ENCODE measurements around the gene SPPL2B.
"Not testable (repeated sequence)": the region's sequence is repeated elsewhere in the genome, so short reads cannot be mapped to it uniquely, and the experiment has no call there.

SPPL2B gene, protein sequence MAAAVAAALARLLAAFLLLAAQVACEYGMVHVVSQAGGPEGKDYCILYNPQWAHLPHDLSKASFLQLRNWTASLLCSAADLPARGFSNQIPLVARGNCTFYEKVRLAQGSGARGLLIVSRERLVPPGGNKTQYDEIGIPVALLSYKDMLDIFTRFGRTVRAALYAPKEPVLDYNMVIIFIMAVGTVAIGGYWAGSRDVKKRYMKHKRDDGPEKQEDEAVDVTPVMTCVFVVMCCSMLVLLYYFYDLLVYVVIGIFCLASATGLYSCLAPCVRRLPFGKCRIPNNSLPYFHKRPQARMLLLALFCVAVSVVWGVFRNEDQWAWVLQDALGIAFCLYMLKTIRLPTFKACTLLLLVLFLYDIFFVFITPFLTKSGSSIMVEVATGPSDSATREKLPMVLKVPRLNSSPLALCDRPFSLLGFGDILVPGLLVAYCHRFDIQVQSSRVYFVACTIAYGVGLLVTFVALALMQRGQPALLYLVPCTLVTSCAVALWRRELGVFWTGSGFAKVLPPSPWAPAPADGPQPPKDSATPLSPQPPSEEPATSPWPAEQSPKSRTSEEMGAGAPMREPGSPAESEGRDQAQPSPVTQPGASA

DNA sequence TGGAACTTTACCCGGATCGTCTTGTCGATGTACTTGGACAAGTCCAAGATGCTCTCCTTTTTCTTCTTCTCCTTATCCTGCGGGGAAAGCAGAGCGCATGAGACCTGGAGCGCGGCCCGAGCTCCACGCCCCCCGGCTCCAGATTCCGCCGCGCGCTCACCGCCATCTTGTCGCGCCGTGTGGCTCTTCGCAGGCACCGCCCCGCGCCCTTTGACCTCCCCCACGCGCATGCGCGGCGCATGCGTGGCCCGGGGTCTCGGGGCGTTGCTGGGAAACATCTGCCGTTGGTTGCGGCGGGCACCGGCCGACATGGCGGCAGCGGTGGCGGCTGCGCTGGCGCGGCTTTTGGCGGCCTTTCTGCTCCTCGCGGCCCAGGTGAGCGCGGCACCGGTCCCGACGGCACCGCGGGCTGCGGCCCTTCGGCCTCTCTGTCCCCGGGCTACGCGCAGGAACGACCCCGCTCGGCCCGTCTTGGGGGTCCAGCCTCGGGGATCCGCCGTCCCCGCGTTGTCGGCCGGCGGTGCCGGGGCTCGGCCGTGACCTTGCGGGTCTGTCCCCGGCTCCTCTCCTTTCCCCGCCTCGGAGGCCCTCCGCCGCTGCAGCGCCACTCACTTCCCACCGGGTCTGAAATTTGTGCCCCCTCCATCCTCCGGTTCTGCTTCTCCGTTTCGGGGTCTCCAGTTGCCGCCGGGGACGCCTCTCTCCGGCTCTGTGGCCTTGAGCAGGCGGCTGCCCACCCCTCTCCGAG is at the start of gene SPPL2B, which contains the start of gene LSM7:
SPPL2B (plus strand) TSS at position 284 of the 748 bp plus-strand sequence; CDS start at position 310, 26 bp downstream.
LSM7 (minus strand) TSS at position 186 of the 748 bp plus-strand sequence; CDS start at position 166, 20 bp downstream.
- in situ Hi-C loops (cut with MboI; ENCODE audit: low sequenced_read_pairs): no loop called here

DNA sequence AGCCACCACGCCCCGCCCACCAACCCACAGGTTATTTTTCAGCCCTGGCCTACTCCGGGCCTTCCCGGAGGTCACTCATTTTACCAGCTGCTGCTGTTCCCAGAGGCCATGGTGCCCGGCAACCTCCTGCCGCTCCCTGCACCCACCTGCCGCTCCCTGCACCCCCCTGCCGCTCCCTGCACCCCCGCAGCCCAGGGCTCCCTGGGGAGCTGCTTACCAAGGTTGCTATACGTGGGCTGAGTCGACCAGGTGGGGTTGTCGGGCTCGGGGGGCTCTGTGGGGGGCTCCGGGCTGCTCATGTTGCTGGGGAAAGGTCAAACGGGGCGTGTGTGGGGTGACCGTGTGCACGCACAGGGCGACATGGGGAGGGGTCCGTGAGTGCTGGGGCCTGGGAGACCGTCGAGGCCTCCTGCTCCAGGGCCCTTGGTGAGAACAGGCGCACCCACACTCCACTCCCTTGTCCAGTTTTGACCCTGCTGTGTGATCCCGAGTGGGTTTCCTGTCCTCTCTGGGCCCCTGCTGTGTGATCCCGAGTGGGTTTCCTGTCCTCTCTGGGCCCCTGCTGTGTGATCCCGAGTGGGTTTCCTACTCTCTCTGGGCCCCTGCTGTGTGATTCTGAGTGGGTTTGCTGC is 47.7 kb upstream of the SPPL2B start:
- in situ Hi-C loops (cut with MboI; ENCODE audit: low sequenced_read_pairs): no loop called here

DNA sequence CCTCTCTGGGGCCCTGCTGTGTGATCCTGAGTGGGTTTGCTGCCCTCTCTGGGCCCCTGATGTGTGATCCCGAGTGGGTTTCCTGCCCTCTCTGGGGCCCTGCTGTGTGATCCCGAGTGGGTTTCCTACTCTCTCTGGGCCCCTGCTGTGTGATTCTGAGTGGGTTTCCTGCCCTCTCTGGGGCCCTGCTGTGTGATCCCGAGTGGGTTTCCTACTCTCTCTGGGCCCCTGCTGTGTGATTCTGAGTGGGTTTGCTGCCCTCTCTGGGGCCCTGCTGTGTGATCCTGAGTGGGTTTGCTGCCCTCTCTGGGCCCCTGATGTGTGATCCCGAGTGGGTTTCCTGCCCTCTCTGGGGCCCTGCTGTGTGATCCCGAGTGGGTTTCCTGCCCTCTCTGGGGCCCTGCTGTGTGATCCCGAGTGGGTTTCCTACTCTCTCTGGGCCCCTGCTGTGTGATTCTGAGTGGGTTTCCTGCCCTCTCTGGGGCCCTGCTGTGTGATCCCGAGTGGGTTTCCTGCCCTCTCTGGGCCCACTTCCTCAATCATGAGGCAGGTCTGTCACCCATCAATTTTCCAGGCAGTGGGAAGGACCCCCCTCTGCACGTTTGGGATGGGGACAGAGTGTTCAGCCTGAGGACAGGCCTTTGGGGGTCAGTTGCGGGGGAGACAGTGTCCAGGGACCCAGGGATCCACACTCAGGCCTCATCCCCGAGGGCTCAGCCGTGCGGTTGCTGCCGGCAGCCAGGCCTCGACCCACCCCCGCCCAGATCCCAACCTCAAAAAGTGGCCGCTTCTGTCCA is 47.0 kb upstream of the SPPL2B start:
- in situ Hi-C loops (cut with MboI; ENCODE audit: low sequenced_read_pairs): not testable (repeated sequence)

DNA sequence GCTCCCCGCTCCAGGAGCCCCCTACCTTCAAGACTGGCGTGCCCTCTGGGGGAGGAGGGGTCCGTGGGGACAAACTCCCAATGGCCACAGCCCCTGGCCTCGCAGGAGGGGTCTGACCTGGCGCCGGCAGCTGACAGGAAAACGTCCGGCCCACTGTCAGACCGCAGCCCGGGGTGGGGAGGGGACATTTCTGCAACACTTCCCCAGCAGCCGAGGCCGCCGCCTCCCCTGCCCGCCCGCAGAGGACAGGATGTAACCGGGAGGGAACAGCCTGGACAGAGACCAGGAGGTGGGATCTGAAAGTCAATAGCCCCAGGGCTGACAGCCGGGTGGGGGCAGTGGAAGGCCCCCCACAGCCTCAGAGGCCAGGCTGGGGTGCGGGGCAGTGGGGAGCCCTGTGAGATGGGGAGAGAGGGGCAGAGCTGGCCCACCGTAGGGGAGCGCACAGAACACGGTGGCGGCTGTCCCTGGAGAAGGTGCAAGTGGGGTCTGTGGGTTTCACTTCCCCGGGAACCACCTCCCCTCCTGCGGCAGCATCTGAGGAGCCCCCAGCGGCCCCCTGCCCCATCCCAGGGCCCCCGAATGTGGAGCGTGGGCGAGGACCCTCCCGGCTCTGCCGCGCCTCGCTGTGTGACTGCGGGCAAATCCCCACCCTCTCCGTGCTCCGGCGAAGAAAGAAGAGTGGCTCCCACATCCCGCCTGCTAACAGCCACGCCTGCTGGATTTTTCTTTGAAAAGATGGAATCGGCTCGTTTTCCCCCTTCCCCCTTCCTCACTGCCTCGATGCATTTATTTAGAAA is 46.2 kb upstream of the SPPL2B start, which contains the start of gene PEAK3:
PEAK3 (minus strand) TSS at position 114 of the 800 bp plus-strand sequence. CDS start 1,244 bp downstream, outside the sequence.
- in situ Hi-C loops (cut with MboI; ENCODE audit: low sequenced_read_pairs): no loop called here

DNA sequence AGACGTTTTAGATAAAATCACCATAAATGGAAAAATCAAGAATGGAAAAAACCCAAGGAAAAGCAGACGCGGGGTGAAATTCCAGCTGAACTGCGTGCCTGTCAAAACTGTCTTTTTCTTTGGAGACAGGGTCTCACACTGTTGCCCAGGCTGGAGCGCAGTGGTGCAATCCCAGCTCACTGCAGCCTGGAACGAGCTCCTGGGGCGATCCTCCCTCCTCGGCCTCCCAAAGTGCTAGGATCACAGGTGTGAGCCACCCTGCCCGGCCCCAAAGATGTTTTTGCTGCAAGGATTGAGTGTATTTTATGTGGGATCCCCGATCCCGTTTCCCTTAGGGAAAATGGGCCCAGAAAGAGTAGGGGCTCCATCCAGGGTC is 45.6 kb upstream of the SPPL2B start:
- in situ Hi-C loops (cut with MboI; ENCODE audit: low sequenced_read_pairs): no loop called here

DNA sequence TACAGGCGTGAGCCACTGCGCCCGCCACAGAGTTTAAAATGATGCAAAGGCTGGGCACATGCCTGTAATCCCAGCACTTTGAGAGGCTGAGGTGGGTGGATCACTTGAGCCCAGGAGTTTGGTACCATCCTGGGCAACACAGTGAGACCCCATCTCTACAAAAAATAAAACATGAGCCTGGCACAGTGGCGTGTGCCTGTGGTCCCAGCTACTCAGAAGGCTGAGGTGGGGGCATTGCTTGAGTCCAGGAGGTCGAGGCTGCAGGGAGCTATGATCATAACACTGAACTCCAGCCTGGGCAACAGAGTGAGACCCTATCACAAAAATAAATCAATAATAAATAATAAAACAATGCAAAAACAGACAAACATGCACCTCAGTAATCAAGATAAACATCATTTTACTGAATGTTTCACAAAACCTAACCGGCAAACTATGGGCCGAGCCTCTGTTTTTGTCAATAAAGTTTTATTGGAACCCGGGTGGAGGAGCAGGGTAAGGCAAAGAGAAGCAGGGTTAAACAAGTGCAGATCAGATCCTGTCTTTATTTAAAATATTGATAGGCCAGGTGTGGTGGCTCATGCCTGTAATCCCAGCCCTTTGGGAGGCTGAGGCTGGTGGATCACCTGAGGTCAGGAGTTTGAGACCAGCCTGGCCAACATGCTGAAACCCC is 44.5 kb upstream of the SPPL2B start:
- in situ Hi-C loops (cut with MboI; ENCODE audit: low sequenced_read_pairs): no loop called here

DNA sequence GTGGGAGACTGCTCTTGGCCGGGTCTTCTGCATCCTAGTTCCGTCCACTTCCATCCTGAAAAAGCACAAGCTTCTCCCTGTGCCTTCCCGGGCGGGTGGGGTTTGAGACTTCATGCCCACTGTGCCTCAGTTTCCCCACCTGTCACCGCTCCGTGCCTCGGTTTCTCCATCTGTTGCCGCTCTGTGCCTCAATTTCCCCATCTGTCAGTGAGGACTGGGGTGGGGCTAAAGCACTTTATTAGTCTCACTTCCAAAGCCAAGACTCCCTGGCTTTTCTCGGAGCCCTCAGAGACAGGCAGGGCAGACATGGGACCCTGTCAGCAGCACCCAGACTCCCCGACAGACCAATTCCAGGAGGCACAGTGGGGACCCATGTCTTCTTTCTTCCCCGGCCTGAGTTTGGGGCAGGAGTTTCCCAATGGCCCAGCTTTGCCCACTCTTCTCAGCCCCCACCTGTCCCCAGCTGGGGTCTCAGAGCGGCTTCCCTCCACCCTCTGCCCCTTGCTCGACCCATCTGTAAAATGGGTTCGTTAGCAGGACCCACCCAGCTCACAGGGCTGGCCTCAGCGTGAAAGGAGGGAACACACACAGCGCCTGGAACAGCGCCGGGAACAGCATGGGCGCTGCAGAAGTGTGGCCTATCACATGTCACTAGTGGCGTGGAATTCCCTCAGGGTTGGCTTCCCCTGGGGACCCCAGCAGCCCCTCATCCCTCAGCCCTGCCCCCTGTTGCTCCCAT is 41.9 kb upstream of the SPPL2B start:
- in situ Hi-C loops (cut with MboI; ENCODE audit: low sequenced_read_pairs): no loop called here

DNA sequence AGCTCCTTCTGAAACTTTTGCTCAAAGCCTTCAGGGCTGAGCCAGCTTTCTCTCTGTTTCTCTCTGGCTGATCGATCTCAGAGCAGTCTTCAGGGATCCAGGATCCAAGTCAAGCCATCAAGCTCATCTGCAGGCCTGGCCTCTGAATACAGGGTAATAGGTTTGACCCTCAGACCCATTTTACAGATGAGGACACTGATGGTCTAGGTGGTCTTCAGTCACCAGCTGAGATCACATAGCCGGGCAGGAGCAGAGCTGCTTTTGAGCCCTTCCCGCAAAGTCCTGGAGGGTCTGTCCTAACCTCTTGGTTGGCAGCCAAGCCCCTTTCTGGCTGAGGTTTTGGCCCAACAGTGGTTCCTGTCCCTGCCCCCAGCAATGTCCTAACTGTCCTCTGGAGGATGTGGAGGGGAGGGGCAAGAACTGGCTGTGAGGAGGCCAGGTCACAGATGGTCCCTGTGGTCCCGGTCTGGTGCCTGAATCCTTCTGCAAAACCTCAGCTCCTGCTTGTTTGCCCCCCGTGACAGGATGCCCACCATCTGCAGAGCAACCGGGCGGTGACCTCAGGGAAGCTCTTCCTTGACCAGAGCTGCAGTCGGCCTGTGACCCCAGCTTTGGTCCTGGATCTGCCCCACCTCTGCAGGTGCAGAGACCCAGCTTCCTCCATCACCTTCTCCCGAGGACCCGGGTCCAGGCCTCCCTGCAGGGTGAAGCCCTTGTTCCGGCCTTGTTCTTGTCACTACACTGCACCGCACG is 40.7 kb upstream of the SPPL2B start:
- in situ Hi-C loops (cut with MboI; ENCODE audit: low sequenced_read_pairs): no loop called here

DNA sequence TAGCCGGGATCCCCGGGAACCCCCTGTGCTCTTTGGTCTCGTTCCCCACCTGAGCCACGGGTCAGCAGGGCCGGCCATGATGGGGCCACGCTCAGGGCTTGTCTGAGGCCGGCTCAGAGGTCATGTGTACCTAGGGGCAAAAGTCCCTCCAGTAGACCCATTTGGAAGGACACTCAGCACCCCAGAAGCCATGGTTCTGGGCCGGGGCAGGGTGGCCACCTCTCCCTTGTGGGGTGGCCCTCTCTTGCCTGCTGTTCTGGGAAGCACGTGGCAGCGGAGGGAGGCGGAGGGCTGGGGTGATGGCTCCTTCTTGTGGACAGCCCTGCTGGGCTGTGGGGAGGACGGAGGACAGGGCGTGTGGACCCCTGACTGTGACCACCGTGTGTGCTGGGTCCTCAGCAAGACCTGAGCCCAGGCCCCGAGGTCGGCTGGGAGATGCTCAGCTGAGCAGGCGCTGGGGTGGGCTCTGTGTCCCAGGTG is 40.1 kb upstream of the SPPL2B start:
- in situ Hi-C loops (cut with MboI; ENCODE audit: low sequenced_read_pairs): no loop called here

DNA sequence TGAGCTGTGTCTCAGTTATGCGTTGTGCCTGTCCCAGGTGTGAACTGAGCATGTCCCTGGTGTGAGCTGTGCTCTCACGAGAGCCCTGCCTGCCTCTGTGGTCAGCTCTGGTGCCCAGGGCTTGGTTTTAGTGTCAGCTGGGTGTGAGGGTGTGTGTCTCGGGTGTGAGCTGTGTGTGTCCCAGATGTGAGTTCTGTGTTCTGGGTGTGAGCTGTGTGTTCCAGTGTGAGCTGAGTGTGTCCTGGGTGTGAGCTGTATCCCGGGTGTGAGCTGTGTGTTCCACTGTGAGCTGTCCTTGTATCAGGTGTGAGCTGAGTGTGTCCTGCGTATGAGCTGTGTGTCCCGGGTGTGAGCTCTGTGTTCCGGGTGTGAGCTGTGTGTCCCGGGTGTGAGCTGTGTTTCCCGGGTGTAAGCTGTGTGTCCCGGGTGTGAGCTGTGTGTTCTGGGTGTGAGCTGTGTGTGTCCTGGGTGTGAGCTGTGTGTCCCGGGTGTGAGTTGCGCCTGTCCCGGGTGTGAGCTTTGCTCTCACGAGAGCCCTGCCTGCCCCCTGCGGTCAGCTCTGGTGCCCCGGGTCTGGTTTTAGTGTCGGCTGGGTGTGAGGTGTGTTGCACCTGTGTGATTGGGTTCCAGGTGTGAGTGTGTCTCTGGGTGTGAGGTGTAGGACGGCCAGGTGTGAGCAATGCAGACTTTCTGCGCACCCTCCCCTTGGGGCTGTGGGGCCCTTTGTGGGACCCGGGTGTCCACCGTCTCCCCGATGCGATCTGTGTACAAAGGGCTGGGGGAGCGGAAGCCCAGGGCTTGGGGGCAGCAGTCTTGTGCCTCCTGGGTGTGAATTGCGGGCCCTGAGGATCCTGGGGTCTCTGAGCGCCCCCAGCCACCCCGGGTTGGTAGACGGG is 39.4 kb upstream of the SPPL2B start:
- in situ Hi-C loops (cut with MboI; ENCODE audit: low sequenced_read_pairs): no loop called here

DNA sequence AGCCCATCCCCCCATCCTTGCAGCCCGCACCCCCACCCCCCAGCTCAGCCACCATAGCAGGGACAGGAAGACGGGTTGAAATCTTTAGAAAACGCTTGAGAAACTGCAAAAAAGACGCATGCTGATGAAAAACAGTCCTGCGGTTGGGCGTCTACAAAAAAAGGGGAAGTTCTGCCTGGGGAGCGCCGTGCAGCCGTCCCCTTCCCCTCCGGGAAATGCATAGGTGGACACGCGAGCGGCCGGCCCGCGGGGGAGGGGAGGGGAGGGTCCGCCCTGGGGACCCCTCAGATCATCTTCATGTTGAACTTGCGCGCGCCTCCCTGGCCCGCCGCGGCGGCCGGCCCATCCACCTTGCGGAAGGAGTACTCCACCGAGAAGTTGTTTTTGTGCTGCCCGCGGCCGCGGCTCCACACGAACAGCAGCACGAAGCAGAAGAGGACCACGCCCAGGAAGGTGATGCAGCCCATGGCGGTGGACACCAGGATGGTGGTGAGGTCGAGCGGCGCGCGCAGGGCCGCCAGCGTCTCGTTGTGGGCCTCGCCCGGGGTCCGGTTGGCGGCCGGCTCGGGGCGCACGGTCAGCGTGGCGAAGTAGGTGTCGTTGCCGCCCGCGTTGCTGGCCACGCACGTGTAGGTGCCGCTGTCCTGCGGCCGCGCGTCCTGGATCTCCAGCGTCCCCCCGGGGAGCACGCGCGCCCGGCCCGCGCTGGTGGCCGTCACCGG is 38.6 kb upstream of the SPPL2B start:
- in situ Hi-C loops (cut with MboI; ENCODE audit: low sequenced_read_pairs): no loop called here

DNA sequence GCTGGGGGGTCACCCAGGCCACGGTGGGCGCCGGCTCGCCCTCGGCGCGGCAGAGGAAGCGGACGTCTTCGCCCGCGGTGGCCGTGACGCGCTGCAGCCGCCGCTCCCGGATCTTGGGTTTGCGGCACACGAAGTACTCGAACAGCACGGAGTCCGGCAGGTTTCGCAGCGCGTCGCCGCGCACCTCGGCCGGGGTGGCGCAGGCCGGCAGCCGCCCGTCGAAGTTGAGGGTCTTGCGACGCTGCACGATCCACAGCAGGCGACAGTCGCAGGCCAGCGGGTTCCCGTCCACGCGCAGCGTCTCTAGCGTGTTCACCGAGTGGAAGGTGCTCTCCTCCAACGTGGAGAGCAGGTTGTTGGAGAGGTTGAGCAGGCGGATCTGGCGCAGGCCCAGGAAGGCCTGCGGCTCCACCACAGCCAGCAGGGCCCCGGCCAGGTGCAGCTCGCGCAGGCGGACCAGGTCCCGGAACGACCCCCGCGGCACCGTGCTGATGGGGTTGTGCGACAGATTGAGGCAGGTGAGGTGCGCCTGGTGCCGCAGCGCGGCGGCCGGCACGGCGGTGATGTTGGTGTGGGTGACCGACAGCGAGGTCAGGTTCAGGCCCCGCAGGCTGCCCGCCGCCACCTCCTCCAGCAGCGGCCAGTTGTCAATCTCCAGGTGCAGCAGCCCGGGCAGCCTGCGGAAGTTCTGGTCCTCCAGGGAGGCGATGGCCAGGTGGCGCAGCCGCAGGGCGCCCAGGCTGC is 37.9 kb upstream of the SPPL2B start:
- in situ Hi-C loops (cut with MboI; ENCODE audit: low sequenced_read_pairs): no loop called here

DNA sequence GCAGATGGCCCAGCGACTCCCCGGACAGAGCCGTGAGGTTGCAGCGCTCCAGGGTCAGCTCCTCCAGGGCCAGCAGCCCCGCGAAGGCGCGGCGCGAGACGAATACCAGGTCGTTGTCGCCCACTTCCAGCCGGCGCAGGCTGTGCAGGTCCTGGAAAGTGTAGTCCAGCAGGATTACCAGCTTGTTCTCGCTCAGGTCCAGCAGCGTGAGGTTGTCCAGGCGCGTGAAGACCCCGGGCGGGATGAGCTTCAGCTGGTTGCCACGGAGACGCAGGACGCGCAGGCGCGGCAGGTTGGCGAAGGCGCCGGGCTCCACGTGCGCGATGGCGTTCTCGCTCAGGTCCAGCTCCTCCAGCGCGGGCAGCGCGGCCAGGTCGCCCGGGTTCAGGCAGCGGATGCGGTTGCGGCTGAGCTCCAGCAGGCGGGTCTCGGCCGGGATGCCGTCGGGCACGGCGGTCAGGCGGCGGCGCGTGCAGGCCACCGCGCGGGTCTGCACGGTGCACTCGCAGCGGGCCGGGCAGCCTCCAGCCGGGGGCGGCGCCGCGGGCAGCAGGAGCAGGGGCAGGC is 37.2 kb upstream of the SPPL2B start:
- in situ Hi-C loops (cut with MboI; ENCODE audit: low sequenced_read_pairs): no loop called here

DNA sequence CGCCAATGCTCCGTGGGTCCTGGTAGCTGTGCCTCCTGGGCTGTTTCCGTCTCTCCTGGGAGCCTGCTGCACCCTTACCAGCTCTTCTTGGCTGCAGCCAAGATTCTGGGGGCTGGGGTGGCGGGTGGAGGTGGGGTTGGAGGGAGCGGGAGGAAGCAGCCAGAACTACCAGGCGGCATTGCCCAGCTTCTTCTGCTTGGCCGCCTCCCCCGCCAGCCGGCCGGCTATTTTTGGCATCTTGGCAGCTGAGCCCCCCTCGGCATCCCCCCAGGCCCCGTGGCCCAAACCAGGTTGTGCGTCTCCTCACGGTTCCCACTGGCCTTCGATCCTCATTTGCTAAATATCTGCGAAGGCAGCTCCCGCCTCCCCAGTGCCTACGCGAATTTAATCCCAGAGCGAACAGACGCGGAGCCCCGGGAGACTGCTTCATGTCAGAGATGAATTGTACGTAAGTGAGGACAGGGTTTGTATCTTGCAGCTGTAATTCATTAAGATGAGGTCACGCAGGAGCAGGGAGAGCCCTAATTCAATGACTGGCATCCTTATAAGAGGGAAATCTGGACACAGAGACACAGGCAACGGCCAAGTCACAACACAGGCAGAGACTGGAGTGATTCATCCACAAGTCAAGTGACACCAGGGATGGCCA is 33.7 kb upstream of the SPPL2B start:
- in situ Hi-C loops (cut with MboI; ENCODE audit: low sequenced_read_pairs): no loop called here
